ENCODE results near the gene PDE10A. TPM values are rescaled to one million over a fixed set of nuclear protein-coding genes. Genes with fewer than 3 reads are reported as not detected.

Gene PDE10A
- total RNA-seq, 4 donors from 2014 or later: 2.7 to 8.8 (median 7.0) TPM

GRCh38 chr6:165556116-165556843 lies 106.8 kb downstream of the PDE10A start:
- TF ChIP-seq CTCF (IDR thresholded peaks at IDR 0.05; ENCODE audit: low read depth): no peak

GRCh38 chr6:165552248-165552736 lies 110.7 kb downstream of the PDE10A start:
- no peak for TF ChIP-seq CTCF (IDR thresholded peaks at IDR 0.05; ENCODE audit: low read depth)

GRCh38 chr6:165551828-165552227 lies 111.2 kb downstream of the PDE10A start:
- TF ChIP-seq CTCF (IDR thresholded peaks at IDR 0.05; ENCODE audit: low read depth): no peak

GRCh38 chr6:165548450-165548849 lies 114.6 kb downstream of the PDE10A start:
- no peak for TF ChIP-seq CTCF (IDR thresholded peaks at IDR 0.05; ENCODE audit: low read depth)

- no peak for TF ChIP-seq CTCF (IDR thresholded peaks at IDR 0.05; ENCODE audit: low read depth)
These were observed 117.2 kb downstream of the PDE10A start for GRCh38 chr6:165545806-165546205.

GRCh38 chr6:165543781-165544180 lies 119.3 kb downstream of the PDE10A start:
- TF ChIP-seq CTCF (IDR thresholded peaks at IDR 0.05; ENCODE audit: low read depth): no peak

GRCh38 chr6:165536911-165537310 lies 126.1 kb downstream of the PDE10A start:
- no peak for TF ChIP-seq CTCF (IDR thresholded peaks at IDR 0.05; ENCODE audit: low read depth)

Measured in subcutaneous adipose tissue (tissue), 4 donors.